Measurements from ENCODE around the gene CLSTN2. TPM values are rescaled to one million over a fixed set of nuclear protein-coding genes. Genes with fewer than 3 reads are reported as not detected.

CLSTN2 gene
- not detected in 2 replicates for total RNA-seq

DNA sequence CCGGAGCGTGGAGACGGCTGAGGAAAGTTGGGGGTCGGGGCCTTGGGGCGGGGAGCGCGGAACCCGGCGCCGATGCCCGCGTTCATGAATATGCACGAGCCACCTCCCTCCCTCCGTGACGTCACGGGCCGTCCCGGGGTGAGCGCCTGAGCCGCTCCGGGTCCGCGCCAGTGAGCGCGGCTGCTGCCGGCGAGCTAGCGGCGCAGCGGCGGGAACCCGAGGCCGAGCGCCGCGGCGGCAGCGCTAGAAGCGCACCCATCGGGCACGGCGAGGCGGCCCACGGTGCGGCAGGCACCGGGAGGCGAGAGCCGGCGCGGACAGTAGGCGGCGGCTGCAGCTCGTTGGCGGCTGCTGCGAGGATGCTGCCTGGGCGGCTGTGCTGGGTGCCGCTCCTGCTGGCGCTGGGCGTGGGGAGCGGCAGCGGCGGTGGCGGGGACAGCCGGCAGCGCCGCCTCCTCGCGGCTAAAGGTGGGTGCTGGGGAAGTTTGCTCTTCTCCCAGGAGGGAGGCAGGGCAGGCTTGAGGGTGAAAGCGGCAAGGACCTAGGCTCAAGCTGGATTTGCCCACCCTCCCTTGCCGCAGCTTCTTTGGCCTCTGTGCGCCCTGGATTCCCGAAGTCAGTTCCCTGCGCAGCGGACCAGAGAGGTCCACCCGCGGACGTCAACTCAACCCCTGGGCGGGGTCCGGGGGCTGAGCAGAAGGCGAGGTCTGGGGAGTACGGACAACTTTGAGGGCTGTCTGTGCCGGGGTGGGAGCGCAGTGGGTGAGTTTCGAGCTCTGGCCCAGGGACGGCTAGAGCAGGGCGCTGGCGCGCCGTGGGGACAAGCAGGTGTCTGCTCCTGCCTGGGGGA lies at the start of gene CLSTN2:
Gene CLSTN2, plus strand, starts transcription at position 170 of the 850 bp plus-strand sequence.
- no peak for TF ChIP-seq CTCF (IDR thresholded peaks at IDR 0.05)
- Mint-ChIP-seq H3K27ac (no peak within 1 kb of the TSS), H3K36me3 (ENCODE audit: low read depth) (no peaks in the 10 kb centered on the region), H3K4me1 (peaks cover 13% of the 10 kb centered on the region), H3K9me3 (no peaks in the 10 kb centered on the region), H3K27me3 (peaks cover 42% of the 10 kb centered on the region), H3K4me3 (no peak within 1 kb of the TSS)
- no peak for DNase-seq
- no peak for ATAC-seq (ENCODE audit: low read depth)
- intact Hi-C loops (cut with micrococcal nuclease), result loop anchor here (10.0 kb wide), 1 partner anchor 1260 kb away; no protein-coding TSS in a partner anchor
- ChIA-PET POLR2A (no interaction called here), CTCF (interaction anchor here (0.7 to 1.1 kb wide), 2 partner anchors 166 to 929 kb away, joined by 3 to 4 read pairs; no protein-coding TSS in a partner anchor)

GRCh38 chr3:139887431-139887830 lies 47.6 kb upstream of the CLSTN2 start:
- CTCF ChIA-PET, result no interaction called here
- H3K4me1 Mint-ChIP-seq, result no peaks in the 10 kb centered on the region
- no peak overlapping the region for H3K4me3 Mint-ChIP-seq
- DNase-seq (no peak), ATAC-seq (ENCODE audit: low read depth) (no peak)
- no peaks in the 10 kb centered on the region for H3K27me3 Mint-ChIP-seq
- intact Hi-C loops (cut with micrococcal nuclease), result no loop called here
- no peaks in the 10 kb centered on the region for H3K36me3 Mint-ChIP-seq (ENCODE audit: low read depth)
- no peak for TF ChIP-seq CTCF (IDR thresholded peaks at IDR 0.05)
- H3K9me3 Mint-ChIP-seq, result no peaks in the 10 kb centered on the region
- no peak overlapping the region for H3K27ac Mint-ChIP-seq
- POLR2A ChIA-PET, result no interaction called here

DNA sequence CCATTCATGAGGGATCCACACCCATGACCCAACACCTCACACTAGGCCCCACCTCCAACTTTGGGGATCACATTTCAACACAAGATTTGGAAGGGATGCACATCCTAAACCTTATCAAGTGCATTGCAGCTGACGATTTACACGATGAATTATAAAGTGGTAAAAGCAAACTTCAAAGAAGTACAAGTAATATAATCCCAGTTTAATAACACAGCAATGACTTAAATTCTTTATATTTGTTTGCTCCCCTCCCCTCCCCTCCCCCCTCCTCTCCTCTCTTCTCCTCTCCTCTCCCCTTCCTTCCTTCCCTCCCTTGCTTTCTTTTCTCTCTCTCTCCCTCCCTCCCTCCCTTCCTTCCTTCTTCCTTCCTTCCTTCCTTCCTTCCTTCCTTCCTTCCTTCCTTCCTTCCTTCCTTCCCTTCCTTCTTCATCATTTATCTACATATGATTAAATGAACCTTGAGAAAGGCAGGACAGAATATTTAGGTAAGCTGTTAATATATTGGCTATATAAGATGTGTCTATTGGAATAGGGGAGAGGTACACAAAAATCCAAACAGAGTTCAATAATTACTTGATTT lies 46.3 kb upstream of the CLSTN2 start:
- intact Hi-C loops (cut with micrococcal nuclease), result no loop called here
- no peak for TF ChIP-seq CTCF (IDR thresholded peaks at IDR 0.05)
- CTCF ChIA-PET, result no interaction called here
- Mint-ChIP-seq H3K9me3 (no peaks in the 10 kb centered on the region), H3K27me3 (no peaks in the 10 kb centered on the region), H3K36me3 (ENCODE audit: low read depth) (no peaks in the 10 kb centered on the region), H3K4me1 (no peaks in the 10 kb centered on the region), H3K4me3 (no peak overlapping the region), H3K27ac (no peak overlapping the region)
- POLR2A ChIA-PET, result no interaction called here
- DNase-seq (no peak), ATAC-seq (ENCODE audit: low read depth) (no peak)

DNA sequence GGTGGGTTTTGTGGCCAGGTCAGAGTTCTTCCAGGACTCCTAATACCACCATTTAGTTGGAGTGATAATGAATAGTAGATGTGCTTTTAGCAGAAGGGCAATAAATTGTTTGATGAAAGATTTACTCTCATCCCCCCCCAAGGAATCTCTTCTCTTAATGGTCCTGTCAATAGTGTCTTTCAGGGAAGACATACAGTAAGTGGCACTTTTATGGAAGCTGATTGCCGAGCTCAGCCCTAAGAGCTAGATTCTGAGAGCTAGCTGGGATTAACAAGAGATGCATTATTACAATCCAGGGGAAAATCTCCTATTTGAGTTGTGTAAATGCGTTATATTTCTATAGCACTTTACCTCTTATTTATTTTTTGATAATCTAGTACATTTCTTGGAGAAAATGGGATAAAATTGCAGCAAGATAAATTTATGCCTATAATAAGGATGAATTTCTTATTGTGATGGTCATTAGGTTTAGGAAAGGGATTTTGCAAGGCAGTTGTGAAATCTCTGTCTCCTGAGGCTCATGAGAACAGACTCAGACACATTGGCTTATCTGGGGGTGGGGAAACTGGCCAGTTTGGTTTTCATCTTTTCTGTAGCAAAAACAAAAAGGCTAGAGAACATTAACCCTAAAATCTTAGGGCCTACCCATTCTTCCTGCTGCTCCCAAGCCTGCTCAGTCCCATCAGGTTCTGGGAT lies 41.6 kb upstream of the CLSTN2 start:
- ChIA-PET CTCF (no interaction called here), POLR2A (no interaction called here)
- Mint-ChIP-seq H3K9me3 (no peaks in the 10 kb centered on the region), H3K4me3 (no peak overlapping the region), H3K27me3 (no peaks in the 10 kb centered on the region), H3K4me1 (no peaks in the 10 kb centered on the region), H3K27ac (no peak overlapping the region), H3K36me3 (ENCODE audit: low read depth) (no peaks in the 10 kb centered on the region)
- ATAC-seq (ENCODE audit: low read depth) (no peak), DNase-seq (no peak)
- intact Hi-C loops (cut with micrococcal nuclease), result no loop called here
- no peak for TF ChIP-seq CTCF (IDR thresholded peaks at IDR 0.05)

All from activated B cell treated with CpG ODN at 0.5 μM for 24 hours (primary cell).